GM23338 (cell line): ENCODE data around the gene MAP4K5. TPM values are rescaled to one million over a fixed set of nuclear protein-coding genes. Genes with fewer than 3 reads are reported as not detected.

Source experiments
- ATAC-seq: fragments of 200-7000 bp; cut with Tn5 transposase; 3 replicates; pipeline ENCODE4 v1.9.1; 2020
- DNase-seq: peaks from one replicate; pipeline ENCODE4 v3.0.0-alpha.2; 2015; ENCODE audit warnings: low spot score
- H2AFZ ChIP-seq: fragments of 200-600 bp; sonication (generic); 2 replicates; pipeline ENCODE4 v1.8.0; 2016; ENCODE audit warnings: antibody characterized with exemption, mild to moderate bottlenecking, moderate library complexity
- H3F3A ChIP-seq: fragments of 200-600 bp; sonication (generic); replicated peaks from 2 replicates; pipeline ENCODE4 v1.8.0; 2017; ENCODE audit warnings: antibody characterized with exemption, mixed run types, low read depth
- H3K27ac ChIP-seq: fragments of 200-600 bp; sonication (generic); 2 replicates; pipeline ENCODE4 v1.6.1; 2016; ENCODE audit warnings: low read depth
- H3K27me3 ChIP-seq: fragments of 200-600 bp; sonication (generic); 2 replicates; pipeline ENCODE4 v1.8.0; 2016; ENCODE audit warnings: mild to moderate bottlenecking, mixed run types, moderate library complexity; ENCODE audit not compliant: insufficient read depth
- H3K36me3 ChIP-seq: fragments of 200-600 bp; sonication (generic); 2 replicates; pipeline ENCODE4 v1.8.0; 2016; ENCODE audit warnings: mild to moderate bottlenecking; ENCODE audit not compliant: insufficient read depth
- H3K4me1 ChIP-seq: fragments of 200-600 bp; sonication (generic); 2 replicates; pipeline ENCODE4 v1.8.0; 2016; ENCODE audit warnings: mild to moderate bottlenecking, moderate library complexity; ENCODE audit not compliant: insufficient read depth
- H3K4me2 ChIP-seq: fragments of 200-600 bp; sonication (generic); 2 replicates; pipeline ENCODE4 v1.7.1; 2017; ENCODE audit warnings: mixed run types
- H3K4me3 ChIP-seq: fragments of 200-600 bp; sonication (generic); 2 replicates; pipeline ENCODE4 v1.6.1; 2016; ENCODE audit warnings: mixed run types
- H3K79me2 ChIP-seq: fragments of 200-600 bp; sonication (generic); replicated peaks from 2 replicates; pipeline ENCODE4 v1.8.0; 2017; ENCODE audit warnings: mild to moderate bottlenecking; ENCODE audit not compliant: insufficient read depth
- H3K9me2 ChIP-seq: fragments of 200-600 bp; sonication (generic); 2 replicates; pipeline ENCODE4 v1.8.0; 2017; ENCODE audit not compliant: insufficient read depth
- H4K20me1 ChIP-seq: fragments of 200-600 bp; sonication (generic); replicated peaks from 2 replicates; pipeline ENCODE4 v1.8.0; 2017; ENCODE audit warnings: mild to moderate bottlenecking; ENCODE audit not compliant: insufficient read depth
- H3K27ac Mint-ChIP-seq: 2 replicates; pipeline ENCODE4 v1.8.0; 2020; ENCODE audit warnings: inconsistent platforms, mild to moderate bottlenecking, moderate library complexity, mixed read lengths
- H3K27me3 Mint-ChIP-seq: 3 replicates; pipeline ENCODE4 v1.8.0; 2022; ENCODE audit warnings: low read depth, mild to moderate bottlenecking, moderate library complexity, mixed read lengths, inconsistent platforms; ENCODE audit not compliant: insufficient read depth, poor library complexity
- H3K36me3 Mint-ChIP-seq: 3 replicates; pipeline ENCODE4 v1.8.0; 2021; ENCODE audit warnings: low read depth, mild to moderate bottlenecking, inconsistent platforms, moderate library complexity, mixed read lengths
- H3K4me1 Mint-ChIP-seq: 3 replicates; pipeline ENCODE4 v1.8.0; 2020; ENCODE audit warnings: mild to moderate bottlenecking, inconsistent platforms, mixed read lengths
- H3K4me3 Mint-ChIP-seq: 3 replicates; pipeline ENCODE4 v1.8.0; 2021; ENCODE audit warnings: moderate library complexity, mild to moderate bottlenecking, inconsistent platforms, mixed read lengths
- H3K9me3 Mint-ChIP-seq: 3 replicates; pipeline ENCODE4 v1.8.0; 2020; ENCODE audit warnings: moderate library complexity, mild to moderate bottlenecking, inconsistent platforms, mixed read lengths
- EZH2 ChIP-seq: fragments of 200-600 bp; sonication (generic); IDR thresholded peaks from one replicate; pipeline ENCODE4 v1.8.0; 2017; ENCODE audit warnings: antibody characterized with exemption, mild to moderate bottlenecking, low read depth; ENCODE audit not compliant: unreplicated experiment
- EZH2phosphoT487 ChIP-seq: fragments of 200-600 bp; sonication (generic); IDR thresholded peaks from one replicate; pipeline ENCODE4 v1.8.1; 2018; ENCODE audit warnings: antibody characterized with exemption; ENCODE audit not compliant: unreplicated experiment
- NANOG ChIP-seq: IDR thresholded peaks from 2 replicates; pipeline ENCODE4 v1.6.1; 2016; ENCODE audit warnings: antibody characterized with exemption, borderline replicate concordance
- POLR2AphosphoS5 ChIP-seq: IDR thresholded peaks from 2 replicates; pipeline ENCODE4 v1.6.1; 2016; ENCODE audit warnings: antibody characterized with exemption, low read depth
- REST ChIP-seq: IDR thresholded peaks from one replicate; pipeline ENCODE4 v1.6.1; 2018; ENCODE audit warnings: antibody characterized with exemption; ENCODE audit not compliant: unreplicated experiment
- ZNF114 ChIP-seq: fragments of 250-450 bp; sonication (Bioruptor Pico); IDR thresholded peaks from 2 replicates; pipeline ENCODE4 v1.5.0; 2020; ENCODE audit warnings: mild to moderate bottlenecking, moderate library complexity
- polyA plus RNA-seq: library from polyadenylated mRNA; unstranded; fragments of >200 nt; fragmentation: Nextera tagmentation; extraction: Ambion mirVana; gene quantifications from 2 replicates; pipeline ENCODE4 v1.2.1, GENCODE V29; 2016
- total RNA-seq: library from RNA; depleted of rRNA; stranded (reverse); fragments of >200 nt; shearing (Covaris generic); gene quantifications from 2 replicates; pipeline ENCODE4 v1.2.3, GENCODE V29; 2014

The MAP4K5 gene
- total and polyA plus RNA-seq, 2 experiments from 2014 or later = 71.4 to 74.6 TPM

DNA sequence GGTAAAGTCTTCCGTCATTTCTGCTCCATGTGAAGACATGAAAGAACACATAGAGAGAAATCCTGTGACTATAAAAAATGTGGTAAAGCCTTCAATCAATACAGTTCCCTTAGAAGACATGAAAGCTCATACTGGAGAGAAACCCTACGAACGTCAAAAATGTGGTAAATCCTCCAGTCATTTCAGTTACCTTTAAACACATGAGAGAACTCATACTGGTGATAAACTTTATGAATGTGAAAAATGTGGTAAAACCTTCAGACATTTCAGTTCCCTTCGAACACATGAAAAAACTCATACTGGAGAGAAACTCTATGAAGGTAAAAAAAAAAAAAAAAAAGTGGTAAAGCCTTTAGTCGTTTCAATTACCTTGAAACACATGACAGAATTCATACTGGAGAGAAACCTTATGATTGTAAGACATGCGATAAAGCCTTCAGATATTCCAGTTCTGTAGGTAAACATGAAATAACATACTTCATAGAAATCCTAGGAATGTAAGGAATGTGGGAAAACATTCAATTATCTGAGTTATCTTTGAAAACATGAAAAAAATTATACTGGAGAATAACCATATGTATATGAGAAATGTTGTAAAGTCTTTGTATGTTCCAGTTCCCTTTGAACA, 60.4 kb downstream of the MAP4K5 start:
- Histone ChIP-seq H3K4me1 (no peaks in the 10 kb centered on the region), H3F3A (no peaks in the 10 kb centered on the region), H3K36me3 (peaks cover 17% of the 10 kb centered on the region; the same call in 1 of the 2 replicates), H3K4me3 (no peak overlapping the region), H4K20me1 (no peaks in the 10 kb centered on the region), H2AFZ (no peak overlapping the region), H3K4me2 (no peak overlapping the region), H3K9me2 (no peaks in the 10 kb centered on the region), H3K27me3 (no peaks in the 10 kb centered on the region), H3K27ac (no peak overlapping the region), H3K79me2 (no peaks in the 10 kb centered on the region)
- TF ChIP-seq REST (no peak), NANOG (no peak), EZH2 (no peak)
- DNase-seq = no peak
- Mint-ChIP-seq H3K27me3 (no peaks in the 10 kb centered on the region), H3K36me3 (peaks cover 53% of the 10 kb centered on the region), H3K4me3 (no peak overlapping the region), H3K4me1 (peaks cover 5% of the 10 kb centered on the region), H3K27ac (no peak overlapping the region), H3K9me3 (peaks cover 7% of the 10 kb centered on the region; the same call in 2 of the 3 replicates)
- no peak for ATAC-seq

DNA sequence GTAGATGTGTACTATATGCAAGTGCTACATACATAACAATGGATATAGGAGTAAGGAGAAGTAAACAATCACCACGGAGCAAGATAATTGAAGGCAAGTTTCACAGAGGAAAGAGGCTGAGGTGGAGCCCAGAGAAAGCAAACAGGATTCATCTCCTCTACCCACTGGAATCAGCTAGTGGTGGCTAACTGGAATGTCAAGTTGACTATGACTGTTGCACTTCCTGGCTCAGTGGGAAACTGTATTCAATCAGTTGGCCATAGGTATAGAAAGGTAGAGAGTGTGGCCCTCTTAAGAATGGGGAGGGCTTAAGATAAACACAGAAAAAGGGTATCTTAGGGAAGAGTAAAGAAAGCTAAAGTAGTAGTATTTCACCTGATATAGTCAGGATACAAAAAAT, 62.4 kb downstream of the MAP4K5 start:
- Histone ChIP-seq H3K4me3 (no peak overlapping the region), H3K9me2 (no peaks in the 10 kb centered on the region), H3K27ac (no peak overlapping the region), H3K79me2 (no peaks in the 10 kb centered on the region), H3K27me3 (no peaks in the 10 kb centered on the region), H2AFZ (no peak overlapping the region), H4K20me1 (no peaks in the 10 kb centered on the region), H3K4me2 (no peak overlapping the region), H3K36me3 (peaks cover 17% of the 10 kb centered on the region; the same call in 1 of the 2 replicates), H3K4me1 (no peaks in the 10 kb centered on the region), H3F3A (no peaks in the 10 kb centered on the region)
- Mint-ChIP-seq H3K4me1 (peaks cover 5% of the 10 kb centered on the region), H3K4me3 (no peak overlapping the region), H3K36me3 (peaks cover 57% of the 10 kb centered on the region), H3K27me3 (no peaks in the 10 kb centered on the region), H3K27ac (no peak overlapping the region), H3K9me3 (peaks cover 7% of the 10 kb centered on the region; the same call in 2 of the 3 replicates)
- DNase-seq (peak; percentile 33), ATAC-seq (peak; percentile 62)
- no peak for TF ChIP-seq EZH2phosphoT487
- TF ChIP-seq NANOG = no peak
- no peak for TF ChIP-seq ZNF114 (CRISPR knock-in tag)
- no peak for TF ChIP-seq POLR2AphosphoS5

GRCh38 chr14:50462111-50462510, 70.3 kb downstream of the MAP4K5 start:
- Histone ChIP-seq H3K27me3 (no peaks in the 10 kb centered on the region), H3K36me3 (peaks cover 14% of the 10 kb centered on the region), H2AFZ (no peak overlapping the region), H3K4me2 (no peak overlapping the region), H3K27ac (no peak overlapping the region), H3K79me2 (no peaks in the 10 kb centered on the region), H4K20me1 (no peaks in the 10 kb centered on the region), H3F3A (no peaks in the 10 kb centered on the region), H3K4me3 (no peak overlapping the region), H3K9me2 (no peaks in the 10 kb centered on the region), H3K4me1 (no peaks in the 10 kb centered on the region)
- Mint-ChIP-seq H3K27ac (no peak overlapping the region), H3K27me3 (no peaks in the 10 kb centered on the region), H3K9me3 (no peaks in the 10 kb centered on the region), H3K4me3 (no peak overlapping the region), H3K36me3 (peaks cover 14% of the 10 kb centered on the region), H3K4me1 (no peaks in the 10 kb centered on the region)
- no peak for TF ChIP-seq NANOG
- DNase-seq (no peak), ATAC-seq (no peak)
